Stromal cell of bone marrow (primary cell): ENCODE results near the gene DPH7.
"Not testable (repeated sequence)": the region's sequence is repeated elsewhere in the genome, so short reads cannot be mapped to it uniquely, and the experiment has no call there.

ENCODE experiments used
- DNase-seq: peaks from one replicate; pipeline ENCODE4 v3.0.0-alpha.2; 2012; ENCODE audit warnings: low read depth

DPH7 gene

GRCh38 chr9:137545123-137545522 lies 33.6 kb downstream of the DPH7 start:
- DNase-seq = peak; percentile 31

DNA sequence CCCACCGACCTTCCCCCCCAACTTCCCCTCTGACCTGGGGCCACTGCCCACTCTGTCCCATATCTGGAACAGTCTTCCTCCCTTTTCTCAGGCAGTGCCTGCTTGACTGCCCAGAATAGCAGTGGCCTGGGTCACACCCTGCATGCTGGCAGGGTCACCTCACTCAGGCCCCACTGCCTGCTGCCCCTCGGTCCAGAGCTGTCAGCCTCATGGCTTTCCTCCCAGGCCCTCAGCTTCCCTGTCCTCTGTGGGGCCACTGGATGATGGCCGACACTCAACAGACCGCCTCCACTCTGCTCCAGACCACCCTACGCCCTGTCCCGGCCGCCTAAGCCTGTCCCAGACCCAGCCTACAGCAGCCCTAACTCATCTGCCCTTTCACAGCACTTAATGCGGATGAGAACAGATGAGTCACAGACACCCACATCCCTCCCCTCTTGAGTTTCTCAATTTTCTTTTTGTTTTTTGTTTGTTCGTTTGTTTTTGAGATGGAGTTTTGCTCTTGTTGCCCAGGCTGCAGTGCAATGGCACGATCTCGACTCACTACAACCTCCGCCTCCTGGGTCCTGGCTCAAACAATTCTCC lies 34.5 kb downstream of the DPH7 start:
- DNase-seq = no peak

DNA sequence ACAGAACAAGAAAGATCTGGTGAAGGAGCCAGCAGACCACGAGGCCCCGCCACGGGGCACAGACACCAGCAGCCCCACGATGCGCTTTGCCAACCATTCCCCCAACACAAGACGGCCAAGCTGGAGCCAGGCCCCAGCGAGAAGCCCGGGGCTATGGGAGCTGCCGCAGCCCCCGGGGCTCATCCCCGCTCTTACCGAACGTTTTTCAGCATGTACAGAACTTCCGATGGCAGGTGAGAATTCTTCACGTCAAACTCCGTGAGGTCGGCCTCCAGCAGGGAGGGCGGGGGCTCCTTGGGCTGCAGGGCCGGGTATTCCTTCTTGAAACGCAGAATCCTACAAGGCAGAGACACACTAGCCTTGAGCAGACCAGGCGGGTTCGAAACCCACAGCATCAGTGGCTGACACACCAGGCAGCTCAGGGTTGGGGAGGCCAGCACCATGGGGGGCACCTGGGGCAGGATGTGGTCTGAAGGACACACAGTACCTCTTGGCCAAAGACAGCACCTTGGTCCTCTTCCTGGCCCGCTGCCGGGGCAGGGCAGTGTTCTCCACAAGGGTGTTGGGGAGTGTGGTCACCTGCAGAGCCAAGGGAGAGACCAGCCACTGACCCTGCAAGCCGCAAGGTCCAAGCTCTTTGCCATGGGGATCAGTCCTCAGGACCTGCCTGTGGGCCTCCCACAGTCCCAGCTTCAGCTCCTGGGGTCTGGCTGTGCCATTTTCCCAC lies 35.3 kb downstream of the DPH7 start:
- no peak for DNase-seq

GRCh38 chr9:137542486-137542885 lies 36.2 kb downstream of the DPH7 start:
- DNase-seq = no peak

DNA sequence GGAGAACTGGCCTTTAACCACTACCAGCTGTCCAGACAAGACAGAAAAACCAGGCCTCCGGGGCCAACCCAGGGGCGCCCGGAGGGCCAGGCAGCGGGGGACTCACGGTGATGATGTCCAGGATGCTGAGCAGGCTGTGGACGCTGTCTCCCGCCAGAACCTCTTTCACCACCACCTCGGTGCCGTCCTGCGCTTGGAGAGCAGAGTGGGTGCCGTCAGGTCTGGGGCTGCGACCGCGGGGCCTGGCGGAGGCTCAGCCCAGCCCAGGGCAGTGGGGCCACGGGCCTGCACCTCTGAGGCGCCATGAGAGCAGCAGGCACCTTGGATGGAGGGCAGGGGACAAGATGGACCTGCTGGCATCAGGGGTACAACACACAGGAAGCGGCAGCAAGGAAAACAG lies 38.2 kb downstream of the DPH7 start:
- no peak for DNase-seq

- no peak for DNase-seq
These were observed 40.7 kb downstream of the DPH7 start for GRCh38 chr9:137538058-137538457.

DNA sequence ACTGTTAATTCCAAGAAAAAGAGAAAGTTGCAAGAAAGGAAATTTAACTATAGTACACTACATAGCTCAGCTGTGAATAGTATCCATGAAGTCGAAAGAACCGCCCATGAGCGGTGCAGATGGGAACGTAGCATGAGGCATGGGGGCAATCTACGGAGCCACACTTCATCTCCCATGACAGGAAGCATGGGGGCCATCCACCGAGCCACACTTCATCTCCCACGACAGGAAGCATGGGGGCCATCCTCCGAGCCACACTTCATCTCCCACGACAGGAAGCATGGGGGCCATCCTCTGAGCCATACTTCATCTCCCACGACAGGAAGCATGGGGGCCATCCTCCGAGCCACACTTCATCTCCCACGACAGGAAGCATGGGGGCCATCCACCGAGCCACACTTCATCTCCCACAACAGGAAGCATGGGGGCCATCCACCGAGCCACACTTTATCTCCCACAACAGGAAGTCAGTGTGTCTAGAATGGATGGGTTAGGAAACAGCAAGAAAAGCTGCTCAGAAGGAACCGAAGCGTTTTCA lies 42.1 kb downstream of the DPH7 start:
- not testable (repeated sequence) for DNase-seq

- no peak for DNase-seq
These were observed 43.7 kb downstream of the DPH7 start for GRCh38 chr9:137535120-137535428.

DNA sequence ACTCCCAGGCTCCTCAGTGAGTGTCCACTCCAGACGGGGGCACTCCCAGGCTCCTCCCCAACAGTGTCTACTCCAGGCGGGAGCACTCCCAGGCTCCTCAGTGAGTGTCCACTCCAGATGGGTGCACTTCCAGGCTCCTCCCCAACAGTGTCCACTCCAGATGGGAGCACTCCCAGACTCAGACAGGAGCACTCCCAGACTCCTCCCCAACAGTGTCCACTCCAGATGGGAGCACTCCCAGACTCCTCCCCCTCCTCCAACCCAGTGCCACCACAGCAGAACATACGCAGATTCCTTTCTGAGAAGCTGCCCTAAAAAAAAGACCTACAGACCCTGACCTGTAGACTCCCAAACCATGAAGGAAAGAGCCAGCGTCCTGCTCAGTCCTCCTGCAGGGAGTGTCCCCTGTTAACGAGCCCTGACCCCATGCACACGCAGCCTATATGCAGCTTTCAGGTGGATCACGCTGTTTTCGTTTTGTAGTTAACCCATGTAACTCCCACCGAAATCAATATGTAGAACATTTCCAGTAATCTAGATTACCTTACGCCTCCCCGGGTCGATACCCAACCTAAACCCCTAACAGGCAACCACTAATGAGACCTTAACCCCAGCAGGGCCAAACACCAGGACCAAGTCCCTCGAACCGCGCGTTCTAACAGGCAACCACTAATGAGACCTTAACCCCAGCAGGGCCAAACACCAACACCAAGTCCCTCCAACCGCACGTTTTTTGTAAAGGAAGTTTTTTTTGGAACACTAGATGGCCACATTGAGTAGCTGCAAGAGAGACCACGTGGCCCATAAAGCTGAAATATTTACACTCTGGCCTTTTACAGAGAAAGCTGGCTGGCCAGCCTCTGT lies 44.2 kb downstream of the DPH7 start:
- peak; percentile 49 for DNase-seq

DNA sequence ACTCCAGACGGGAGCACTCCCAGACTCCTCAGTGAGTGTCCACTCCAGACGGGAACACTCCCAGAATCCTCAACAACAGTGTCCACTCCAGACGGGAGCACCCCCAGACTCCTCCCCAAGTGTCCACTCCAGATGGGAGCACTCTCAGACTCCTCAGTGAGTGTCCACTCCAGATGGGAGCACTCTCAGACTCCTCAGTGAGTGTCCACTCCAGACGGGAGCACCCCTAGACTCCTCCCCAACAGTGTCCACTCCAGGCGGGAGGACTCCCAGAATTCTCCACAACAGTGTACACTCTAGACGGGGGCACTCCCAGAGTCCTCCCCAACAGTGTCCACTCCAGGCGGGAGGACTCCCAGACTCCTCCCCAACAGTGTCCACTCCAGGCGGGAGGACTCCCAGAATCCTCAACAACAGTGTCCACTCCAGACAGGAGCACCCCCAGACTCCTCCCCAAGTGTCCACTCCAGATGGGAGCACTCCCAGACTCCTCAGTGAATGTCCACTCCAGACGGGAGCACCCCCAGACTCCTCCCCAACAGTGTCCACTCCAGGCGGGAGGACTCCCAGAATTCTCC lies 45.7 kb downstream of the DPH7 start:
- not testable (repeated sequence) for DNase-seq

- DNase-seq = no peak
These were observed 47.5 kb downstream of the DPH7 start for GRCh38 chr9:137531099-137531765.

DNA sequence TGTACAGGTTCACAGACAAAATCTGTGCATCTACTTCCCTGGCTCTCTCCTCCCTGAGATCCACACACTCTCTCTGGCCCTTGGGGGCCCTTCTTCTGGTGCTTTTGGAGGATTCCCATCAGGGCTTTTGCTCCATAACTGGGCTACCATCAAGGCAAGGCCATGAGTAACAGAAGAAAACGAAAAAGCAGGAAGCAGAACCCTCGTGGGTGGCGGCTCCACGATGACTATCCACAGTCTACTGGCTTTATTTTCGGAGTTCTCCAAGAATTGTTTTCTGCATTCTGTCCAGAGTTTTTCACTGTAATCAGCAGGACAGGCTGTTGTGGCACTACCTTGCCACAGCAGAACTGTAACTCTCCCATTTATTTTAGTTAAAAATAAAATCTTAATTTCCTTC lies 48.4 kb downstream of the DPH7 start:
- no peak for DNase-seq

DNA sequence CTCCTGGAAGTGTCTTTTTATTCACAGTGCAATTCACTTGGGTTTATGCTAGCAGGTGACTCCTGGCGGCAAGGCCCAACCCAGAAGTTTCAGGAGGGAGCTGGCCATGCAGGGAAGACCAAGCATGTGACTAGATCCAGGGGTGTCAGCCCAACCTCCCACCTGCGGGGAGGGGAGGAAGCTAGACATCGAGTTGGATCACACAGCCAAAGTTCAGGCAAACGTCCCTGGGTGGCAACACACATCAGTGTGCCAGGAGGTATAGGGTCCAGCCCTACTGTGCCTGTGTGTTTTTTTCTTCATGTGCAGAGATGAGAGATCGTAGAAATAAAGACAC lies 53.8 kb downstream of the DPH7 start:
- no peak for DNase-seq

- DNase-seq = no peak
These were observed 54.4 kb downstream of the DPH7 start for GRCh38 chr9:137524161-137524980.

DNA sequence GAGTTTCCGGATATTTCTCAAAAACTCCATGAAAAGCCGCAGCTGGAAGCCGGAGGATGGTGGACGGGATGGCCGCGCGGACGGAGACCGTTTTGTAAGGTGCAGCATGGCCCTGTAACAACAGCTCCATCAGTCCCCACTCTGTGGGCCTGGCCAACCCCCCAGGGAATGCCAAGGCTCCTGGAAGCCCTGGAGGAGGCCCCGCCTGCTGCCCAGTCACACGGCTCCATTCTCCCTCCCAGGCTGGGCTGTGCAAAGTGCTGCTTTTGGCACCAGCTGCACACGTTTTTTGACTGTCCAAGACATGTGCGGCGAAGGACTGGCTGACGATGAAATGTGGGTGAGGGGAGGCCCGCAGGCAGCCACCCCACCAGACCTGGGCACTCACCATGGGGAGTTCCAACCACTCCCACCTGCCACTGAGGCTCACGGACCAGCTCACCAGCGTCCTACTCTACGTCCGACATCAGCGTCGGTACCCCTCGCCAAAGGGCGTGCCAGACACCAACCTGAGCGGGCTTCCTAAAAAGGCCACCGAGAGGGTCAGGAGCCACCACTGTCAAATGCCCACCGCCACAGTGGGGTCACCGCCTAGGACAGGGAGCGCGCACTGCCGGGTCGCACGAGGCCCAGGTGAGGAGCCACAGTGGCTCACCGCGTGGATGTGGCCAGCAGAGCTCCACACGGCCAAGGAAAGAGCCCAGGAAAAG lies 55.8 kb downstream of the DPH7 start:
- DNase-seq = no peak

DNA sequence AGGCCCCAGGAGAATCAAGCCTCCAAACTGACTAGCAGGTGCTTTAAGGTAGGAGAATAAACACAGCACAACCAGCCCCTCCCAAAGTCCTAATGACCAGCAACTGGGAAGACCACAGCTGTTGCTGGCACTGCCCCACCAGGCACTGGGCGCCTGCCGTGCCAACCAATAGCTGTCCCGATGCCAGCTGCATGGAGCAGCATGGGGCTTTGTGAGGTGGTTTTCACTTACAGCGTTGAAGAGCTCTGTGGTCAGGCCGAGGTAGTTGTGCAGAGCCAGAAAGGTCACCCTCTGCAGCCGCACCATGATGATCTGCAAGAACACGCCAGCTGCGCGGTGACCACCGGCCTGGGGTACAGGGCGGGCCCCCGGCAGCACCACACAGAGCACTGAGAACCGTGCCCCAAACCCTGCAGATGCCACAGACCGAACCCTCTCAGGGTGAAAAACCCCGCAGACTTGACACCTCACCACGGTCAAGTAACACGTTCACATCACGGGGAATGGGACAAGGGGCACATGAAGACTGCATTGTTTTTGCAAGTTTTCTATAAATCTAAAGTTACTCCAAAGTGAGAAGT lies 57.2 kb downstream of the DPH7 start:
- DNase-seq = no peak

DNA sequence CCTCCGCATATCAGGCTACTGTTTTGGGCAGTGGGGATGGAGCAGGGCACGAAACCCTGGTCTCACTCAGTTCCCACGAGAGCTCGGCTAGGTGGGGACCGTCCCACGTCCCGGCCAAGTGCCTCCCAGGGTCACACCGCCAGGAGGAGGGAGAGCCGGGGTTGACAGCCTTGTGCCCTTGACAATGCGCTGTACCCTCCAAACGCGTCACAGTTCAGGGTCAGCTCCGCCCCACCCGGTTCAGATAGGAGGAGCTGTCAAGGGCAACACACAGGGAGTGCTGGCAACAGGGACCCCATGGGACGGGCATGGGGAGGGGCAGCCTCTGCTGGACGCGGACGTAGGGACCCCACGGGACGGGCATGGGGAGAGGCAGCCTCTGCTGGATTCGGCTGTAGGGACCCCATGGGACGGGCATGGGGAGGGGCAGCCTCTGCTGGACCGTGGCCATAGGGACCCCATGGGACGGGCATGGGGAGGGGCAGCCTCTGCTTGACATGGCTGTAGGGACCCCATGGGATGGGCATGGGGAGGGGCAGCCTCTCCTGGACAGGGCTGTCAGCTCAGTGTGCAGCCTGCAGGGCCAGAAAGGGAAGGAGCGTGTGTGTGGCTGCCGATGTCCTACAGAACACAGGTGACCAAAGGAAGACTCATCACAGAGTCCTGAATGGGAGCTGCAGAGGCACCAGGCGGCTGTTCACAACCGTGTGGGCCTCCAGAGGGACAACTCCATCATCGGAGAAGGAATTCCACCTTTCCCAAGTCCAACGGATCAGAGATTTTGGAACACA lies 57.9 kb downstream of the DPH7 start:
- DNase-seq = no peak

DNA sequence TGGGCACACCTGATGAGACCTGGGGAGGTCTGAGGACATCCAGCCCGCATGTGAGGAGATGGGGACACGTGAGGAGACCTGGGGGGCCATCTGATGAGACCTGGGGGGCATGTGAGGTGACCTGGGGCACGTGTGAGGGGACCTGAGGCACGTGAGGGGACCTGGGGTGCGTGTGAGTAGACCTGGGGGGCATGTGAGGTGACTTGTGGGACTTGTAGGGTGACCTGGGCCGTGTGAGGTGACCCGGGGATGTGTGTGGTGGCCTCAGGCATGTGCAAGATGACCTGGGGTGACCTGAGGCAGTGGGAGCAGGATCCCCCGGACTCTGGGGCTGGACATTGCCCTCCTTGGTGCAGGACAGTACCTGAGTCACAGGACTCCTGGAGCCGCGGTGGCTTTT lies 59.2 kb downstream of the DPH7 start:
- DNase-seq = no peak

GRCh38 chr9:137518661-137519459 lies 59.9 kb downstream of the DPH7 start:
- not testable (repeated sequence) for DNase-seq
